ENCODE results near the gene LMF2.

LMF2 gene

GRCh38 chr22:50455201-50455600 lies 52.3 kb downstream of the LMF2 start:
- no peak overlapping the region for H2AFZ ChIP-seq (ENCODE audit: low read length)
- H3K27ac ChIP-seq (ENCODE audit: low read length): no peak overlapping the region
- no peaks in the 10 kb centered on the region for H3K9me3 ChIP-seq (replicated peaks; ENCODE audit: insufficient read depth, low read length)
- no peak for DNase-seq
- H3K9ac ChIP-seq (ENCODE audit: low read length): no peak overlapping the region
- no peak overlapping the region for H3K4me3 ChIP-seq (ENCODE audit: low read length)
- H3K4me2 ChIP-seq (ENCODE audit: low read depth, low read length): no peak overlapping the region
- H3K36me3 ChIP-seq (replicated peaks; ENCODE audit: insufficient read depth, low read length): no peaks in the 10 kb centered on the region
- H4K20me1 ChIP-seq (ENCODE audit: insufficient read depth, low read length): no peaks in the 10 kb centered on the region
- no peaks in the 10 kb centered on the region for H3K27me3 ChIP-seq (replicated peaks; ENCODE audit: insufficient read depth, low read length)
- H3F3A ChIP-seq (ENCODE audit: insufficient read depth, low read length): no peaks in the 10 kb centered on the region
- no peaks in the 10 kb centered on the region for H3K79me2 ChIP-seq (ENCODE audit: low read length)
- no peaks in the 10 kb centered on the region for H3K9me2 ChIP-seq (replicated peaks; ENCODE audit: insufficient read depth, low read length)
- no peaks in the 10 kb centered on the region for H3K4me1 ChIP-seq (ENCODE audit: low read length)
- TF ChIP-seq CTCF (IDR thresholded peaks at IDR 0.05; ENCODE audit: low read length): no peak
- no peak for TF ChIP-seq EZH2 (optimal IDR thresholded peaks at IDR 0.05; ENCODE audit: low read depth, low read length)
- no peak for TF ChIP-seq EZH2phosphoT487 (IDR thresholded peaks at IDR 0.05; ENCODE audit: low read length)

GRCh38 chr22:50454556-50455075 lies 52.9 kb downstream of the LMF2 start:
- DNase-seq: no peak
- Histone ChIP-seq H3K27me3 (replicated peaks; ENCODE audit: insufficient read depth, low read length) (no peaks in the 10 kb centered on the region), H4K20me1 (ENCODE audit: insufficient read depth, low read length) (no peaks in the 10 kb centered on the region), H3K4me1 (ENCODE audit: low read length) (no peaks in the 10 kb centered on the region), H3K9me2 (replicated peaks; ENCODE audit: insufficient read depth, low read length) (no peaks in the 10 kb centered on the region), H3K36me3 (replicated peaks; ENCODE audit: insufficient read depth, low read length) (no peaks in the 10 kb centered on the region), H3K9ac (ENCODE audit: low read length) (no peak overlapping the region), H3K79me2 (ENCODE audit: low read length) (no peaks in the 10 kb centered on the region), H3K9me3 (replicated peaks; ENCODE audit: insufficient read depth, low read length) (no peaks in the 10 kb centered on the region), H3K4me2 (ENCODE audit: low read depth, low read length) (no peak overlapping the region), H3F3A (ENCODE audit: insufficient read depth, low read length) (no peaks in the 10 kb centered on the region; the same call in 1 of the 2 replicates), H2AFZ (ENCODE audit: low read length) (no peak overlapping the region), H3K27ac (ENCODE audit: low read length) (no peak overlapping the region), H3K4me3 (ENCODE audit: low read length) (no peak overlapping the region)
- no peak for TF ChIP-seq CTCF (IDR thresholded peaks at IDR 0.05; ENCODE audit: low read length)
- TF ChIP-seq EZH2 (optimal IDR thresholded peaks at IDR 0.05; ENCODE audit: low read depth, low read length): no peak
- no peak for TF ChIP-seq EZH2phosphoT487 (IDR thresholded peaks at IDR 0.05; ENCODE audit: low read length)

All from MM.1S (cell line).